COLO668 (cell line): ENCODE data around the gene FHAD1.
"Not testable (repeated sequence)": the region's sequence is repeated elsewhere in the genome, so short reads cannot be mapped to it uniquely, and the experiment has no call there.

Source experiments
- DNase-seq: peaks from one replicate; lab custom pipeline; 2025; ENCODE audit not compliant: unreplicated experiment; lab: John Stamatoyannopoulos, UW

The FHAD1 gene

DNA sequence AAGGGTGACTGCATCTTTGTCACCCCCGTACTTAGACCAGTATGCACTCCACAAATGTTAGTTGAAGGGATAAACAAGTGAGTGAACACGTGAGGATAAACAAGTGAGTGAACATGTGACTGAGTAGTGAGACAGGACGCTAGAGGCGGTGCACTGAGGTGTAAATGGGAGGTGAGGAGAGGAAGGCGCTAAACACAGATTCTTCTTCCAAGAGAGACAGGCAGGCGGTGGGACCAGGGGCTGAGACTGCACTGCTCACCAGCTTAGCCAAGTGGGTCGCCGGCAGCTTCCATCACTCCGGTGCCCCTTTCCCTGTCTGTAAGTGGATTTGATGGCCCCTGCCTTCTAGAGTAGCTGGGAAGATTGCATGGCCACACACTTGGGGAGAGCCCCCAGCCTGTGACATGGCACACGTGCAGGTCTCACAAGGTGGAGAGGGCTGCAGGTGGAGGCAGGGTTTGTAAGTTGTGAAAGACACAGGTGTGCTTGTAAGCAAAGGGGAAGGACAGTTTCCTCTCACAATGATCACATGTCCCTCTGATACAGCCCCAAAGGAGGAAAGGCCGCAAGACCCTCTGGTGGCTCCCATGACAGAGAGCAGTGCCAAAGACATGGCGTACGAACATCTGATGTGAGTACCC, 115.2 kb downstream of the FHAD1 start:
- no peak for DNase-seq

DNA sequence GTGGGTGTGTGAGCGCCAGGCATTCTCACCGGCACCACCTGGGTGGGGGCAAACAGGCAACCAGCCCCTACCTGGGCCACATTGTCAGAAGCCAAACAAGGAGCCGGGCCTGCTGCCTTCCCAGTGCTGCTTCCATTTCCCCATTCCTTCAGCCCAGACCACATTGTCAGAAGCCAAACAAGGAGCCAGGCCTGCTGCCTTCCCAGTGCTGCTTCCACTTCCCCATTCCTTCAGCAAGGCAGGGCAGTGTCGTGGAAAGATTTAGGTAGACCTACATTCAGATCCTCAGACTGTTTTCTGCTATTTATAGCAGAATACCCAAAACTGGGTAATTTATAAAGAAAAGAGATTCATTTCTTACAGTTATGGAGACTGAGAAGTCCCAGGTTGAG, 115.7 kb downstream of the FHAD1 start:
- no peak for DNase-seq

DNA sequence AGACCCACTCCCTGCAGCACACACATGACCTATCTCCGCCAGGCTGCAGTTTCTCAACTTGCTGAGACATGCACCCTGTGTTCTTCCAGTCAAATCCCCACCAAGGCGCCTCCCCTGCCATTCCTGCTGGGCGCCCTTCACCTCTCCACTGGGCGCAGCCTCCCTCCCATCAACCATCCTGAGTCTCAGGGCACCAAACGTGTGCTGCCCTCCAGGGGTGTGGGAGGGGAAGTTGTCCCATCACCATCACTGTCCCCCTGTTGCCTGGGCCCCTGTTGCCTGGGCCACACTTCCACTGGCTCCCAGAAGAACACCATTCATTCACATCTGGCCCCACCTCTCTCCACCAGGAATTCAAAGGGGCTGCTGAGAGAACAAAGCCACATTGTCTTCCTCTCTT, 117.7 kb downstream of the FHAD1 start:
- peak; percentile 33 for DNase-seq

DNA sequence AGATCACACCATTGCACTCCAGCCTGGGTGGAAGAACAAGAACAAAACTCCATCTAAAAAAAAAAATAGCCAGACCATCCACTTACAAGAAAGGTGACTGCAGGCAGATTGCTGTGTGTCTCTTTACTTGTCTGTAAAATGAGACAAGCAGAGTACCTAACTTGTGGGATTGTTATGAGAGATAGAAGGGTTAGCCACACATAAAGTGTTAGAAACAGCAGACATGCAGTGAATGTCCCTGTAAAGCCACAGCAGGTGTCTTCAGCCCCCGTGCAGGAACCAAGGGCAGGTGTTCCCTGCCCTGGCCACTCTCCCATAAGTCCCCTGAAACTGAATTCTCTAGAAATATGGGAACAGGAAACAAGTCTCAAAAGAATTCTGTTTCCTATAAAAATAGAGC, 121.9 kb downstream of the FHAD1 start:
- peak; percentile 32 for DNase-seq

DNA sequence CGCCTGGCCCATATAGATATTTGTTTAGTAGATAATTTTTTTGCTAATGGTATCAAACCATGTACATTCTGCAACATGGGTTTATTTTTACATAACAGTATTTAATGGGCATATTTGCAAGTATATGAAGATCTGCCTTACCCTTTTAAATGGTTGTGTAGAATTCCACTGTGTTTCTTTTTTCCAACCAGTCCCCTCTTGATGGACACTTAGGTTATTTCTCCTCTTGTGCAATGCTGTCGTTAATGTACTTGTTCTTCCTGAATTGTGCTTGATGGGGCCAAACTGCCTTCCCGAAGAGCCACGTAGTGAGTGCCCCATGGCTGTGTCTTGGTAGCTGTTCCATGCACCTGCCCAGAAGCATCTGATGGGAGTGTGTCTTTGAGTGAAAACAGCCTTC, 123.2 kb downstream of the FHAD1 start:
- no peak for DNase-seq

DNA sequence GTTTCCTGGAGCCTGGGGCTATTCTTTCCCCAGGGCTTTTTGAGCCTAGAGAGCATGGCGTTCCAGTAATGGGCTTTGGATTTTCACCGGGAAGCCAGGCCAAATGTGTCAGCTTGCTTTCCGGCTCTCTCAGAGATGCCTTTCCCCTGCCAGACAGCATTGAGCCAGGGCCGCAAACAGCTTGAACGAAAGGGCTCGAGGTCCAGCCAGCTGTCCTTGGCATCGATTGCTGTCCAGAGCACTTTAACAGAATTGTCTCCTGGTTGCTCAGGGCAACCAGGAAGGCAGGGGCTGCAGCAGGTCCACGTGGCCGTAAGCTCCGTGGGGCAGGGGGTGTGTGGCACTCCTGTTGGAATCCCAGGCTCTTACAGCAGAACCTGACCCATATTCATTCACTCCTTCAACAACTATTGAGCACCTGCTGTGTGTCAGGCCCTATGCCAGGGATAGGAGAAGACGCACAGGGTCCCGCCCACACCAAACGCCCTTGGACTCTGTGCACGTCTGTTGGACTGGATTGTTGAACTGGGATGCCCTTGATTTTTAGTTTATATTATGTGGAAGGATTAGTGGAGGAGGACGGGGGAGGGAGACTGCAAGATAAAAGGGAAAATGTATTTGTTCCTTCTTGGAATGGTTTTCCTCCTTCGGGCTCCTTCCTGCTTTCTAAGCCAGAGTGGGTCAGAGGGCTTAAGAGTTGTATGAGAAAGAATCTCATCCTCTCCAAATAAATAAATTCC, 123.9 kb downstream of the FHAD1 start:
- no peak for DNase-seq

DNA sequence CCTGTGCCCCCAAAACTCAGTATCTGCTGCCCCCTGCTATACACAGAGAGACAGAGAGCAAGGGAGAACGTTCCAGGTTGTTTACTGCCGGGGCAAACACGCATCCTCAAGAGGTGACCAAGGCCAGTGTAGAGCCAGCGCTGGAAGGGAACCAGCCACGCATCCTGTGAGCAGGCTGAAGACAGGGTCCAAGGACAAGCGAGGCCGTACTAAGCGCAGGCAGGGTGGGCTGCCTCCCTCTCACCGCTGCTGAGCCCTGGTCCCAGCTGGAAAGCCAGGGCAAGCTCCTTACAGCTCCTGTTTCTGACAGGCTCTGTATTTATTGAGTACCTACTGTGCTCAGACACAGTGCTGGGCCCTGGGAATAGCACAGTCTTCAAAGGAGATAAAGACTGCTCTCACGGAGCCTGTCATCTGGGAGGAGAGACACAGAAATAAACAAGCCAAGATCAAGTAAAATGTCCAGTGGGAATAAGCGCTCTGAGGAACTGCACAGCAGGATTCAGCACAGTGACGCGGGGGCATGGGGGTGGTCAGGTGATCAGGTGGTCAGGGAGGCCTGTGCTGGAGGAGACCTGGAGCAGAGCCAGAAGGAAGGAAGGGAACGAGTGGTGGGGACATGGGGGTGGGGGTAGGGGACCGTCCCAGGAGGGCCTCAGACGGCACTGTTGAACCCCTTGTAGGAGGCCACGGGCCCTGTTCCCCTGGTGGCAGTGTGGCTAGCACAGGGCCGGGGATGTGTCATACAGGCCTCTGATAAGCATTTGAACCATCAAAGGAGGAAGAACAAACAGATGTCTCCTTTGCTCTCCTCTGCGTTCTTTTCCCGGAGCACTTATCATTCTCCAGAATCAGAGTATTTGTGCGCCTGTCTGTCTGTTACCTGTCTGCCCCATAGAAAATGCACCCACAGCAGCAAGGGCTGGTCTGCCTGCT, 124.9 kb downstream of the FHAD1 start:
- DNase-seq, result no peak

DNA sequence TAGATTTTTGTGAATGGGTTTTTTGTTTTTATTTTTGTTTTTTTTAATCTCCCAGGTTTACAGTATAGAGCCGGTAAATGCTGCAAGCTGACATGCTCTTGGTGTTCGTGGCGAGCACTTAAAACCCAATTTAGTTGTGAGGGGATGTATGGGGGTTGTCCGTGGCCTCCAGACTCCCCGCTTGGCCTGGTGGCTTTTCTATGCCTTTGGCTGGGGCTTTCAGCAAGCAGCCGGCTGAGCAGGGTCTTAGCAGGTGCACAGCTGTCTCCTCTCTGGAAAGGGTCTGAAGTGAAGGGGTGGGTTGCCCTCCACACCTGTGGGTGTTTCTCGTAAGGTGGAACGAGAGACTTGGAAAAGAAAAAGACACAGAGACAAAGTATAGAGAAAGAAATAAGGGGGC, 131.7 kb downstream of the FHAD1 start:
- no peak for DNase-seq

DNA sequence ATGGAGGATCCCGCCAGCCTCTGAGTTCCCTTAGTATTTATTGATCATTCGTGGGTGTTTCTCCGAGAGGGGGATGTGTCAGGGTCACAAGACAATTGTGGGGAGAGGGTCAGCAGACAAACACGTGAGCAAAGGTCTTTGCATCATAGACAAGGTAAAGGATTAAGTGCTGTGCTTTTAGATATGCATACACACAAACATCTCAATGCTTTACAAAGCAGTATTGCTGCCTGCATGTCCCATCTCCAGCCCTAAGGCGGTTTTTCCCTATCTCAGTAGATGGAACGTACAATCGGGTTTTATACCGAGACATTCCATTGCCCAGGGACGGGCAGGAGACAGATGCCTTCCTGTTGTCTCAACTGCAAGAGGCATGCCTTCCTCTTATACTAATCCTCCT, 132.1 kb downstream of the FHAD1 start:
- not testable (repeated sequence) for DNase-seq

DNA sequence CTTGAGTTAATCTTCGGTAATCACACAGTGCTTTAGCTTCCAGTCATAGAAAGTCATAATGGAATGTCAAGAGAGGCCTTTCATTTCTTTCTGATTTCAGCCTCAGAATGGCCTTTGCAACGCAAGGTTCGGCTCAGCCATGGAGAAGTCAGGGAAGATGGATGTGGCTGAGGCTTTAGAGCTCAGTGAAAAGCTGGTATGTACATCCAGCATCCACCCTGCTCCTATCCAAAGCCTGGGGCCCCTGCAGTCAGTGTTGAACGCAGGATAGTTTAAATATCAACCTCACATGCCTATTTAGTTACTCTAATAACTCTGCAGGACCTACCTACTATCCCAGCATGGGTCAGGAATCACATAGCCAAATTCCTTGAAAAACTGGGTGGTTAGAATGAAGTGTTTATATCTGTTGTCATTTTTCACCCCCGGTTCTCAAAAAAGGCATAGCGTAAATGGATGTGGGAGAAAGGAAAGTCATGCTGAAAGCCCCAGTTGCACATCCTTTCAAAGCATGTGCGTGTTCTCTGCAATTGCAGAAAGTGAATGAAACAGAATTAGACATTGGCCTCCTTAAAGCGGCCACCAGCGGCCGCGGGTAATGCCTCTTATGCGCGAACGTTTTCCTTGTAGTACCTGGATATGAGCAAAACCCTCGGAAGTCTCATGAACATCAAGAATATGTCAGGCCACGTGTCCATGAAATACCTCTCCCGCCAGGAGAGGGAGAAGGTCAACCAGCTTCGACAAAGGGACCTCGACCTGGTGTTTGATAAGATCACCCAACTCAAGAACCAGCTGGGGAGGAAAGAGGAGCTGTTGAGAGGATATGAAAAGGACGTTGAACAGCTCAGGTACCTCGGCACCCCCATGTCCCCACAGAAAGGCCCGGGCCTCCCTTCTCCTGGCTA, 133.8 kb downstream of the FHAD1 start:
- DNase-seq, result no peak

DNA sequence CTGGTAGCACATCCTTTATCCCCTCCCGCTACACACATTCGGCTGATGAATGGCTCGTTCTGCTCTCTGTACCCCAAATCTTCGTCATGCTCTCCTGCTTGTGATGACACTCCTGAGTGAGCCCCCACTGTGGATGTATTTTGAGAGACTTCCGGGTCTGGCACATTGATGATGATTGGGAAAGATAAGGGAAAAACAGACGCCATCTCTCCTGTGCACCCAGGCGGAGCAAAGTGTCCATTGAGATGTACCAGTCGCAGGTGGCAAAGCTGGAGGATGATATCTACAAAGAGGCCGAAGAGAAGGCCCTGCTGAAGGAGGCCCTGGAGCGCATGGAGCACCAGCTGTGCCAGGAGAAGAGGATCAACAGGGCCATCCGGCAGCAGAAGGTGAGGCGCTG, 134.8 kb downstream of the FHAD1 start:
- DNase-seq, result no peak

DNA sequence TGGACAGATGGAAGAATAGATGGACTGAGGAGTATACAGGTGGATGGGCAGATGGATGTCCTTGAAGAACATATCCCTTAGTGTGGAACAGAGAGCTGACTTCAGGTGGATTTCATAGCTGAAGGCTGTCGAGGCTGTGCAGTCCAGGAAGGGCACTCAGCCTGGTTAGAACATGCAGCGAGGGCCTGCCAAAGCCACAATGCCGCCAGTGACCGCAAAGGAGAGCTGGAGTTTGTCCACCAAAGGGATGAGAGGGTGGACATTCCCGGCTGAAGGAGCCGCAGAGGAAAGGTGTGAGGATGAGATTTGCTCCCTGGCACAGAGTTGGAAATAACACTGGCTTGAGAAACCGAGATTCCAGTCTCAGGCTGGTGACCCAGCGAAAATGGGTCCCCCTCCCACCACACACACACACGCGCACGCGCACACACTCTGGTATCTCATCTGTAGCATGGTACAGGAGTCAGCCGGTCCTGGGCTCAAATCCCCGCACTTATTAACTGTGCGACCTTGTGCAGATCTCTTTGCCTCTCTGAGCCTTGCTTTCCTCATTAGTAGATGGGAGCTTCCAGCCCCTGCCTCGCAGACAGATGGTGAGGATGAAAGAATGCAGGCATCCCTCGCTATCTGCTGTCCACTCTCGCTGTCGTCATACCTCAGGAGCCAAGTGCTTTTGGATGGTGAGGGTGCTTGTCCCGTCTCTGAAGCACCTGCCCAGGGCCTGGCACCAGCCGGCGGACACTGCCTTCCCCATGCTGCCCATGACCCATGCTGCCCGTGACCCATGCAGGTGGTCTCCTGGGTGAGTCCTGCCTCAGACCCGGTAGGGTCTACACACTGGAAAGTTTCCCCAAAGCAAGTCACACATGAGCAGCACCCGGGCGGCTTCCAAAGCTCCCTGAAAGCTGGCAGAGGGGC, 135.8 kb downstream of the FHAD1 start:
- DNase-seq, result no peak

DNA sequence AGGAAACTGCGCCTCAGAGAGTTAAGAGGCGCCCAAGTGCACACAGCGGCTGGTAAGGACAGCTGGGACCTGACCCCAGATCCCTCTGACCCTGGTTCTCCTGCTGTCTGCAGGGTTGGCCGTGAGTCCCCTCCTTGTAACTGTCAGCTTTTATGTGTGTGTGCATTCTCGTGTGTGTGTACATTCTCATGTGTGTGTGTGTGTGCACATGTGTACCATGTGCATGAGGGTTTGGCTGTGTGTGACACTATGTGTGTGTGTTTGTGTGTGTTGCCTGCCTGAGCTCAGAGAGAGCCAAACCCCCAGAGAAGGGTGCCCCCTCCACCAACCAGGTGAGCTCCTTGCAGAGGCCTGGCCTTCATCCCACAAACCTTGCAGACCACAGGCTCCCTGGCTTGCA, 136.8 kb downstream of the FHAD1 start:
- no peak for DNase-seq

DNA sequence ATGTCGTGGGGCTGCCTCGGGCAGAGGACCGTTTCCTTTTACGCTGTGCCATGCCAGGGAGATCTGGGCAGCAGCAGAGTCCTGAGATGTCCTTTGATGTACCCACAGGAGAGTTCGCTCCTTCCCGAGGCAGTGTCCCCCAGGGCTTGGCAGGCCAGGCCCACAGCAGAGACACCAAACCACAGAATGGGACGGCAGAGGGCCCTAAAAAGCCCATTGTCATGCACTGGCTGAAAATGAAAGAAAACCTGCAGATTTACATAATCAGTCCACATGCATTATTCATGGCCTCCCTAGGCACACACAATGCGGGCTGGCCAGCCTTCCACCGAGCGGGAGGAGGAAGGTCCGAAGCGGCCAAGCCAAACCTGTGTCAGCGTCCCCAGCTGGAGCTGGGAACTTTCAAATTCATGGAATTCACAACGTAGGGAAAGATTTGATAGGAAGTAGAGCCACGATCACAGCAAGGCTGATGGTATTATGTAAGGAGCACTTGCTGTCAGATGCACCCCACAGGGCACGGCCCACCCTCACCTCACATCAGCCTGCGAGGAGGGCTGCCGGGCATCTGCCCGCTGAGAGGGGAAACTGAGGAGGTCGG, 137.4 kb downstream of the FHAD1 start:
- DNase-seq, result no peak

DNA sequence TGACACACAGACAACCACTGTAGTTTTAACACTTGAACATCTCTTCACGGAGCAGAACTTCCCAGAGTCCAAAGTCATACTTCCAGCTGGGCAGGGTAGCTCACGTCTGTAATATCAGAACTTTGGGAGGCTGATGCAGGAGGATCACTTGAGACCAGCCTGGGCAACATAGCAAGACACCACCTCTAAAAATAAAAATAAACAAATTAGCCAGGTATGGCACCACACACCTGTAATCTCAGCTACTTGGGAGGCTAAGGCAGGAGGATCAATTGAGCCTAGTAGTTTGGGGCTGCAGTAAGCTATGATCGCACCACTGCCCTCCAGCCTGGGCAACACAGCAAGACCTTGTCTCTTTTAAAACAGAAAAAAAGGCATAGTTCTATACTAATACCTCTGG, 138.4 kb downstream of the FHAD1 start:
- DNase-seq, result no peak

DNA sequence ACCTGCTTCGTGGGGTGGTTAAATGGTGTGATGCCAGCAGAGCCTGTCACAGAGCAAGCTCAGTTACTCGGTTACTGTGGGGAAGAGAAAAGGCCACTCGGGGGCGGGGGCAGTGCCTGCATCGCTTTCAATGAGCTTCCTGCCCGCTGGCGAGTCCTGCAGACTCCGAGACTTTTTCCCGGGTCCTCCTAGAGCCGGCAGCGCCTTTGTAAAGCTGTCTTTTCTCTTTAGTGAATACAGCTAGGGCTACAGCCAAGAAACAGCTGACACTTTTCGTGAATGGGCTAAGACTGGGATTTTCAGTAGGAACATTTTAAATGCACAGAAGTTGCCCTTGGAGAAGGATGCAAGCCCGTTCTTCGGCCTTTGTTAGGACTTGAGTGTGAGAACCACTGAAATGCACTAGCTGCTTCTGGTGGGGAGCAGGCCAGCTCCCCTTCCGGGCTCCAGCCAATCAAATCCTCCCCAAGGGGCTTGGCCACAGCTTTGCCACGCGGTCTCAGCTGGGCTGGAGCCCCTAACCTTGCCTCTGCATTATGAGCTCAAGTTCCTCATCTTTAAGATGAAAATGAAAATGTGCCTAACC, 139.2 kb downstream of the FHAD1 start:
- DNase-seq, result no peak

DNA sequence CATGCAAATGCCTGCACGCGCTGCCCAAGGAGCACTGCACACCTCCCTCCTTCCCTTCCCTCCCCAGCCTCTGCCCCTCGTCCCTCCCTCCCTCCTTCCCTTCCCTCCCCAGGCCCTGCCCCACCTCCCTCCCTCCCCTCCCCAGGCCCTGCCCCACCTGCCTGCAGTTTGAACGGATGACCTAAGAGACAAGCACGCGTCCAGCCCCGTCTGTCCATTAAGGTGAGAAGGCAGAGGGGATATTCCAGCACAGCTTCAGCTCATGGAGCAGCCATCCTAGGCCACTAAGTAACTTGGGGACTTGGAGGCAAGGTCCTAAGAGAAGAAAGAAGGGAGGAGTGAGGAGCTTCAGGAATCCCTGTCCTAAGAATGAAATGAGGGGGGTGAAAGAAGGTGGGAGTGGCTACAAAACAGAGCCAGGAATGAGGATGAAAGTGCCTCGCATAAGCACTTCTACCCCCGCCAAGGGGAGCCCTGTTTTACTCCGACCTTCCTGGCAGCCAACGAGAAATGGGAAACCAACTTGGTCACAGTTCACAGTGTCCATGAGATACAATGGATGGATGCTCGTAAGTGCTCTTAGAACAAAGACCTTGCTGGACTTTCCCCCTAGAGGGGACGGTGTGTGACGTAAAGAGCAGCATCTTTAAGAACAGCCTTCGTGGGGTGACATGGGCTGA, 141.3 kb downstream of the FHAD1 start:
- no peak for DNase-seq

DNA sequence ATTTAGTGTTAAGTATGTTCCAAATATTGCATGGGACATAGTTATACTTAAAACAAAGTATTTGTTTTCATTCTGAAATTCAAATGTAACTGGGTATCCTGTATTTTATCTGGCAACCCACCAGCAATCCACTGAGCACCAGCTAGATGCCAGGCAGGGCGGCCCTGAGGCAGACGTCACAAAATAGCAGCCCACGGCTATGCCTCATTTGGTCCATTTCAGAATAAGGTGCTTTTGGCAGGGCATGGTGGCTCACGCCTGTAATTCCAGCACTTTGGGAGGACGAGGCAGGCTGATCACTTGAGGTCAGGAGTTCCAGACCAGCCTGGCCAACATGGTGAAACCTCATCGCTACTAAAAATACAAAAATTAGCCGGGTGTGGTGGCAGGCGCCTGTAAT, 142.8 kb downstream of the FHAD1 start:
- DNase-seq, result not testable (repeated sequence)
